GM21619 (cell line): Measurements from ENCODE around the gene ACYP2.
A peak's percentile ranks its signal among the peaks of the same experiment; 100 is the strongest.
"Not testable (repeated sequence)": the region's sequence is repeated elsewhere in the genome, so short reads cannot be mapped to it uniquely, and the experiment has no call there.

ENCODE experiments used
- ATAC-seq: cut with Tn5 transposase; IDR thresholded peaks from one replicate; pipeline ENCODE4 v1.9.1; 2021; ENCODE audit not compliant: unreplicated experiment

Gene ACYP2

GRCh38 chr2:54262015-54262765, 146.8 kb downstream of the ACYP2 start:
- no peak for ATAC-seq

- ATAC-seq, result not testable (repeated sequence)
Measured at GRCh38 chr2:54265081-54265480, 149.7 kb downstream of the ACYP2 start.

- no peak for ATAC-seq
Measured at GRCh38 chr2:54267577-54267976, 152.2 kb downstream of the ACYP2 start.

- ATAC-seq, result no peak
Measured at GRCh38 chr2:54271189-54271588, 155.8 kb downstream of the ACYP2 start.

- ATAC-seq, result peak; percentile 96
Measured at GRCh38 chr2:54271843-54272627, 156.6 kb downstream of the ACYP2 start.

- no peak for ATAC-seq
Measured at GRCh38 chr2:54274781-54275242, 159.4 kb downstream of the ACYP2 start.

GRCh38 chr2:54275541-54275940, 160.1 kb downstream of the ACYP2 start:
- ATAC-seq, result no peak

GRCh38 chr2:54279385-54279784, 164.0 kb downstream of the ACYP2 start:
- no peak for ATAC-seq

- no peak for ATAC-seq
Measured at GRCh38 chr2:54284826-54285225, 169.4 kb downstream of the ACYP2 start.

- no peak for ATAC-seq
Measured at GRCh38 chr2:54285451-54285850, 170.0 kb downstream of the ACYP2 start.

GRCh38 chr2:54287532-54287931, 172.1 kb downstream of the ACYP2 start:
- no peak for ATAC-seq

GRCh38 chr2:54289917-54290316, 174.5 kb downstream of the ACYP2 start:
- no peak for ATAC-seq

- no peak for ATAC-seq
Measured at GRCh38 chr2:54290356-54291025, 175.1 kb downstream of the ACYP2 start.

- ATAC-seq, result not testable (repeated sequence)
Measured at GRCh38 chr2:54294665-54295064, 179.2 kb downstream of the ACYP2 start.

- ATAC-seq, result no peak
Measured at GRCh38 chr2:54295911-54296310, 180.5 kb downstream of the ACYP2 start.

GRCh38 chr2:54298514-54298913, 183.1 kb downstream of the ACYP2 start:
- ATAC-seq, result no peak

- no peak for ATAC-seq
Measured at GRCh38 chr2:54303631-54304030, 188.2 kb downstream of the ACYP2 start.

- no peak for ATAC-seq
Measured at GRCh38 chr2:54306556-54306955, 191.1 kb downstream of the ACYP2 start.

GRCh38 chr2:54308186-54308585, 192.8 kb downstream of the ACYP2 start:
- no peak for ATAC-seq

- no peak for ATAC-seq
Measured at GRCh38 chr2:54308782-54309181, 193.4 kb downstream of the ACYP2 start.

GRCh38 chr2:54310311-54310710, 194.9 kb downstream of the ACYP2 start:
- no peak for ATAC-seq

- ATAC-seq, result no peak
Measured at GRCh38 chr2:54310961-54311360, 195.5 kb downstream of the ACYP2 start.
